ENCODE results near the gene IGFLR1. TPM values are rescaled to one million over a fixed set of nuclear protein-coding genes. Genes with fewer than 3 reads are reported as not detected.

Gene IGFLR1
- total RNA-seq, 1 donor from 2014 or later, result 6.3 TPM

DNA sequence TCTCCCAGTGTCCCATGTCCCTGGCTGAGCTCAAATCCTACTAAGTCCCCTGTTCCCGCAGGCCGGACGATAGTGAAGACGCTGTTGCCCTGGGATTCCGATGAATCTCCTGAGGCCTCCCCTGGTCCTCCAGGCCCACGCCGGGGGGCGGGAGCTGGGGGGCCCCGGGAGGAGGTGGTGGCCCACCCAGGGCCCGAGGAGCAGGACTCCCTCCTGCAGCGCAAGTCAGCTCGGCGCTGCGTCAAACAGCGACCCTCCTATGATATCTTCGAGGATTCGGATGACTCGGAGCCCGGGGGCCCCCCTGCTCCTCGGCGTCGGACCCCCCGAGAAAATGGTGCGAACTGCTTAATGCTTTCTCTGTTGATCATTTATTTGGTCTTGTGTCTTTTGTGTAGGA is 18.6 kb downstream of the IGFLR1 start:
- H3K9me3 Mint-ChIP-seq, result no peaks in the 10 kb centered on the region
- H3K4me3 Mint-ChIP-seq, result peak overlapping the region; percentile 52
- TF ChIP-seq, protein P1, sequence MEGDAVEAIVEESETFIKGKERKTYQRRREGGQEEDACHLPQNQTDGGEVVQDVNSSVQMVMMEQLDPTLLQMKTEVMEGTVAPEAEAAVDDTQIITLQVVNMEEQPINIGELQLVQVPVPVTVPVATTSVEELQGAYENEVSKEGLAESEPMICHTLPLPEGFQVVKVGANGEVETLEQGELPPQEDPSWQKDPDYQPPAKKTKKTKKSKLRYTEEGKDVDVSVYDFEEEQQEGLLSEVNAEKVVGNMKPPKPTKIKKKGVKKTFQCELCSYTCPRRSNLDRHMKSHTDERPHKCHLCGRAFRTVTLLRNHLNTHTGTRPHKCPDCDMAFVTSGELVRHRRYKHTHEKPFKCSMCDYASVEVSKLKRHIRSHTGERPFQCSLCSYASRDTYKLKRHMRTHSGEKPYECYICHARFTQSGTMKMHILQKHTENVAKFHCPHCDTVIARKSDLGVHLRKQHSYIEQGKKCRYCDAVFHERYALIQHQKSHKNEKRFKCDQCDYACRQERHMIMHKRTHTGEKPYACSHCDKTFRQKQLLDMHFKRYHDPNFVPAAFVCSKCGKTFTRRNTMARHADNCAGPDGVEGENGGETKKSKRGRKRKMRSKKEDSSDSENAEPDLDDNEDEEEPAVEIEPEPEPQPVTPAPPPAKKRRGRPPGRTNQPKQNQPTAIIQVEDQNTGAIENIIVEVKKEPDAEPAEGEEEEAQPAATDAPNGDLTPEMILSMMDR (conservative IDR thresholded peaks at IDR 0.05), result no peak
- no peak overlapping the region for H3K27ac Mint-ChIP-seq (ENCODE audit: unreplicated experiment)
- peaks cover 5% of the 10 kb centered on the region for H3K36me3 Mint-ChIP-seq (ENCODE audit: low read depth)
- H3K4me1 Mint-ChIP-seq, result peaks cover 13% of the 10 kb centered on the region
- DNase-seq (ENCODE audit: low read depth, low spot score), result no peak
- H3K27me3 Mint-ChIP-seq (ENCODE audit: low read depth), result no peaks in the 10 kb centered on the region

- H3K36me3 Mint-ChIP-seq (ENCODE audit: low read depth), result peaks cover 5% of the 10 kb centered on the region
- TF ChIP-seq, protein P1 (conservative IDR thresholded peaks at IDR 0.05), result no peak
- DNase-seq (ENCODE audit: low read depth, low spot score), result no peak
- H3K4me3 Mint-ChIP-seq, result no peak overlapping the region
- H3K9me3 Mint-ChIP-seq, result no peaks in the 10 kb centered on the region
- peaks cover 14% of the 10 kb centered on the region for H3K4me1 Mint-ChIP-seq
- no peak overlapping the region for H3K27ac Mint-ChIP-seq (ENCODE audit: unreplicated experiment)
- H3K27me3 Mint-ChIP-seq (ENCODE audit: low read depth), result no peaks in the 10 kb centered on the region
Observed at GRCh38 chr19:35722897-35723296, 19.4 kb downstream of the IGFLR1 start.

- Mint-ChIP-seq H3K4me3 (peak overlapping the region; percentile 49), H3K4me1 (peaks cover 14% of the 10 kb centered on the region)
Observed at GRCh38 chr19:35722461-35722860, 19.8 kb downstream of the IGFLR1 start.

GRCh38 chr19:35721374-35721773 is 20.9 kb downstream of the IGFLR1 start:
- Mint-ChIP-seq H3K27ac (ENCODE audit: unreplicated experiment) (no peak overlapping the region), H3K4me3 (no peak overlapping the region), H3K36me3 (ENCODE audit: low read depth) (peaks cover 2% of the 10 kb centered on the region), H3K27me3 (ENCODE audit: low read depth) (no peaks in the 10 kb centered on the region), H3K4me1 (peaks cover 20% of the 10 kb centered on the region), H3K9me3 (no peaks in the 10 kb centered on the region)
- TF ChIP-seq, protein P1 (conservative IDR thresholded peaks at IDR 0.05), result no peak
- no peak for DNase-seq (ENCODE audit: low read depth, low spot score)

More at GRCh38 chr19:35722461-35722860, 19.8 kb downstream of the IGFLR1 start:
- H3K9me3 Mint-ChIP-seq, result no peaks in the 10 kb centered on the region
- TF ChIP-seq, protein P1 (conservative IDR thresholded peaks at IDR 0.05), result no peak
- no peaks in the 10 kb centered on the region for H3K27me3 Mint-ChIP-seq (ENCODE audit: low read depth)
- DNase-seq (ENCODE audit: low read depth, low spot score), result no peak
- peaks cover 5% of the 10 kb centered on the region for H3K36me3 Mint-ChIP-seq (ENCODE audit: low read depth)
- H3K27ac Mint-ChIP-seq (ENCODE audit: unreplicated experiment), result no peak overlapping the region

DNA sequence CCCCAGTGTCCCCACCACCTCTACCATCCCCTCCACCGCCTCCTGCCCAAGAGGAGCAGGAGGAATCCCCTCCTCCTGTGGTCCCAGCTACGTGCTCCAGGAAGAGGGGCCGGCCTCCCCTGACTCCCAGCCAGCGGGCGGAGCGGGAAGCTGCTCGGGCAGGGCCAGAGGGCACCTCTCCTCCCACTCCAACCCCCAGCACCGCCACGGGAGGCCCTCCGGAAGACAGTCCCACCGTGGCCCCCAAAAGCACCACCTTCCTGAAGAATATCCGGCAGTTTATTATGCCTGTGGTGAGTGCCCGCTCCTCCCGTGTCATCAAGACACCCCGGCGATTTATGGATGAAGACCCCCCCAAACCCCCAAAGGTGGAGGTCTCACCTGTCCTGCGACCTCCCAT is 21.6 kb downstream of the IGFLR1 start:
- TF ChIP-seq, protein P1 (conservative IDR thresholded peaks at IDR 0.05), result no peak
- Mint-ChIP-seq H3K36me3 (ENCODE audit: low read depth) (peaks cover 2% of the 10 kb centered on the region), H3K9me3 (no peaks in the 10 kb centered on the region), H3K4me1 (peaks cover 27% of the 10 kb centered on the region), H3K4me3 (no peak overlapping the region), H3K27ac (ENCODE audit: unreplicated experiment) (no peak overlapping the region), H3K27me3 (ENCODE audit: low read depth) (no peaks in the 10 kb centered on the region)
- DNase-seq (ENCODE audit: low read depth, low spot score), result no peak

- H3K9me3 Mint-ChIP-seq, result no peaks in the 10 kb centered on the region
- TF ChIP-seq, protein P1 (conservative IDR thresholded peaks at IDR 0.05), result no peak
- no peak for DNase-seq (ENCODE audit: low read depth, low spot score)
- H3K27ac Mint-ChIP-seq (ENCODE audit: unreplicated experiment), result no peak overlapping the region
- peaks cover 2% of the 10 kb centered on the region for H3K36me3 Mint-ChIP-seq (ENCODE audit: low read depth)
- H3K4me3 Mint-ChIP-seq, result peak overlapping the region; percentile 79
- H3K27me3 Mint-ChIP-seq (ENCODE audit: low read depth), result no peaks in the 10 kb centered on the region
- peaks cover 27% of the 10 kb centered on the region for H3K4me1 Mint-ChIP-seq
Observed at GRCh38 chr19:35720163-35720524, 22.1 kb downstream of the IGFLR1 start.
